GM12878 (cell line): Measurements from ENCODE around the gene LDLRAD4.

Experiments
- POLR2A ChIP-seq: IDR thresholded peaks from 2 replicates; pipeline ENCODE4 v1.6.1; 2011; ENCODE audit warnings: low read depth, mild to moderate bottlenecking, low read length
- TF ChIP-seq, protein P1 (sequence below): fragments of 450-650 bp; IDR thresholded peaks from 2 replicates; pipeline ENCODE4 v1.6.1; 2014; ENCODE audit warnings: mild to moderate bottlenecking

- no peak for TF ChIP-seq POLR2A
- TF ChIP-seq, protein P1, sequence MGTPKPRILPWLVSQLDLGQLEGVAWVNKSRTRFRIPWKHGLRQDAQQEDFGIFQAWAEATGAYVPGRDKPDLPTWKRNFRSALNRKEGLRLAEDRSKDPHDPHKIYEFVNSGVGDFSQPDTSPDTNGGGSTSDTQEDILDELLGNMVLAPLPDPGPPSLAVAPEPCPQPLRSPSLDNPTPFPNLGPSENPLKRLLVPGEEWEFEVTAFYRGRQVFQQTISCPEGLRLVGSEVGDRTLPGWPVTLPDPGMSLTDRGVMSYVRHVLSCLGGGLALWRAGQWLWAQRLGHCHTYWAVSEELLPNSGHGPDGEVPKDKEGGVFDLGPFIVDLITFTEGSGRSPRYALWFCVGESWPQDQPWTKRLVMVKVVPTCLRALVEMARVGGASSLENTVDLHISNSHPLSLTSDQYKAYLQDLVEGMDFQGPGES = no peak
Measured at GRCh38 chr18:13572721-13573120, 354.2 kb downstream of the LDLRAD4 start.
